BLaER1 treated with 17β-estradiol and CSF1 and Interleukin-3, amounts not matched to agents 10 nM and 100 nM (cell line): Measurements from ENCODE around the gene FOXI3.

Experiments used
- H3K27ac ChIP-seq, 11 experiments: shearing (Covaris generic); formaldehyde crosslinking; 2 replicates each; pipeline ENCODE4 v1.8.1; 2022
- H3K27me3 ChIP-seq, 11 experiments: shearing (Covaris generic); formaldehyde crosslinking; 2 replicates each; pipeline ENCODE4 v1.8.1; 2022
- H3K36me3 ChIP-seq, 11 experiments: shearing (Covaris generic); formaldehyde crosslinking; 2 replicates each; pipeline ENCODE4 v1.8.1; 2022
- H3K4me1 ChIP-seq, 10 experiments: shearing (Covaris generic); formaldehyde crosslinking; 2 replicates each; pipeline ENCODE4 v1.8.1; 2022
- H3K4me2 ChIP-seq, 11 experiments: shearing (Covaris generic); formaldehyde crosslinking; 2 replicates each; pipeline ENCODE4 v1.8.1; 2022
- H3K4me3 ChIP-seq, 10 experiments: shearing (Covaris generic); formaldehyde crosslinking; 2 replicates each; pipeline ENCODE4 v1.8.1; 2022
- H3K9ac ChIP-seq, 11 experiments: shearing (Covaris generic); formaldehyde crosslinking; 2 replicates each; pipeline ENCODE4 v1.8.1; 2022
- H3K9me3 ChIP-seq, 11 experiments: shearing (Covaris generic); formaldehyde crosslinking; replicated peaks in 1 of 11; 2 replicates each; pipeline ENCODE4 v1.8.1; 2022
- H4K20me1 ChIP-seq, 11 experiments: shearing (Covaris generic); formaldehyde crosslinking; 2 replicates each; pipeline ENCODE4 v1.8.1; 2022
- Cebpa-rat ChIP-seq, 11 experiments: shearing (Covaris generic); IDR thresholded peaks; 2 replicates each; pipeline ENCODE4 v1.8.1; 2022

Gene FOXI3

GRCh38 chr2:88471083-88471942 lies 18.8 kb upstream of the FOXI3 start:
- H3K36me3 ChIP-seq: no peaks in the 10 kb centered on the region
- no peaks in the 10 kb centered on the region; a peak in 1 of 22 replicates for H3K9me3 ChIP-seq
- no peak overlapping the region for H3K9ac ChIP-seq
- TF ChIP-seq Cebpa-rat (IDR thresholded peaks at IDR 0.05): no peak
- H3K4me3 ChIP-seq: no peak overlapping the region
- no peaks in the 10 kb centered on the region for H3K27me3 ChIP-seq
- no peak overlapping the region for H3K4me2 ChIP-seq
- H3K4me1 ChIP-seq: no peaks in the 10 kb centered on the region
- H3K27ac ChIP-seq: no peak overlapping the region
- H4K20me1 ChIP-seq: no peaks in the 10 kb centered on the region

- H3K27me3 ChIP-seq: no peaks in the 10 kb centered on the region
Measured at GRCh38 chr2:88469202-88470114, 17.0 kb upstream of the FOXI3 start.

GRCh38 chr2:88464153-88464552 lies 11.7 kb upstream of the FOXI3 start:
- H3K4me3 ChIP-seq: no peak overlapping the region
- no peak overlapping the region for H3K9ac ChIP-seq
- TF ChIP-seq Cebpa-rat (IDR thresholded peaks at IDR 0.05): no peak
- no peaks in the 10 kb centered on the region for H3K4me1 ChIP-seq
- no peak overlapping the region for H3K27ac ChIP-seq
- no peaks in the 10 kb centered on the region for H4K20me1 ChIP-seq
- no peaks in the 10 kb centered on the region; a peak in 1 of 22 replicates for H3K9me3 ChIP-seq
- no peak overlapping the region for H3K4me2 ChIP-seq
- no peaks in the 10 kb centered on the region for H3K36me3 ChIP-seq
- H3K27me3 ChIP-seq: no peaks in the 10 kb centered on the region

More at GRCh38 chr2:88469202-88470114, 17.0 kb upstream of the FOXI3 start:
- H3K4me2 ChIP-seq: no peak overlapping the region
- H3K9me3 ChIP-seq: no peaks in the 10 kb centered on the region; a peak in 1 of 22 replicates
- H3K4me1 ChIP-seq: no peaks in the 10 kb centered on the region
- no peak for TF ChIP-seq Cebpa-rat (IDR thresholded peaks at IDR 0.05)
- H4K20me1 ChIP-seq: no peaks in the 10 kb centered on the region
- no peak overlapping the region for H3K4me3 ChIP-seq
- H3K27ac ChIP-seq: no peak overlapping the region
- H3K36me3 ChIP-seq: no peaks in the 10 kb centered on the region
- no peak overlapping the region for H3K9ac ChIP-seq

- H3K4me3 ChIP-seq: no peak overlapping the region
- TF ChIP-seq Cebpa-rat (IDR thresholded peaks at IDR 0.05): no peak
- no peaks in the 10 kb centered on the region for H3K4me1 ChIP-seq
- peaks cover 17 to 25% (median 20%) of the 10 kb centered on the region in 11 experiments for H3K27me3 ChIP-seq
- H3K9me3 ChIP-seq: no peaks in the 10 kb centered on the region
- no peaks in the 10 kb centered on the region for H3K36me3 ChIP-seq
- H3K27ac ChIP-seq: no peak overlapping the region
- no peak overlapping the region for H3K4me2 ChIP-seq
- peaks cover 0 to 9% (median 0%) of the 10 kb centered on the region in 11 experiments; a peak in 6 of 22 replicates for H4K20me1 ChIP-seq
- no peak overlapping the region for H3K9ac ChIP-seq
Measured at GRCh38 chr2:88458633-88459032, 6.1 kb upstream of the FOXI3 start.

GRCh38 chr2:88452980-88453582 lies 588 bp upstream of the FOXI3 start:
- Histone ChIP-seq H3K4me2 (peak overlapping the region; percentile 8 to 94 (median 72); a peak in 20 of 22 replicates), H3K4me1 (peaks cover 0 to 10% (median 4%) of the 10 kb centered on the region in 10 experiments; a peak in 7 of 20 replicates)

GRCh38 chr2:88451811-88452564 lies 505 bp downstream of the FOXI3 start:
- Histone ChIP-seq H3K4me2 (peak overlapping the region; percentile 53 to 94 (median 72); a peak in 21 of 22 replicates), H3K4me1 (peaks cover 0 to 10% (median 4%) of the 10 kb centered on the region in 10 experiments; a peak in 7 of 20 replicates), H3K27ac (no peak overlapping the region), H3K9ac (0 out of 22 replicates have a peak overlapping the region, but pooled peaks of 1 of the 11 experiments have one; percentile 32), H3K4me3 (peak overlapping the region in 9 of 10 experiments; percentile 8 to 64 (median 50); a peak in 15 of 20 replicates), H3K36me3 (no peaks in the 10 kb centered on the region), H3K9me3 (peaks cover 0 to 10% (median 0%) of the 10 kb centered on the region in 11 experiments; a peak in 1 of 22 replicates), H4K20me1 (peaks cover 0 to 47% (median 21%) of the 10 kb centered on the region in 11 experiments; a peak in 14 of 22 replicates), H3K27me3 (peaks cover 72 to 88% (median 79%) of the 10 kb centered on the region in 11 experiments)
- no peak for TF ChIP-seq Cebpa-rat (IDR thresholded peaks at IDR 0.05)

More at GRCh38 chr2:88452980-88453582, 588 bp upstream of the FOXI3 start:
- no peak for TF ChIP-seq Cebpa-rat (IDR thresholded peaks at IDR 0.05)
- H3K27me3 ChIP-seq: peaks cover 72 to 80% (median 76%) of the 10 kb centered on the region in 11 experiments
- H3K9ac ChIP-seq: no peak overlapping the region
- H4K20me1 ChIP-seq: peaks cover 0 to 47% (median 21%) of the 10 kb centered on the region in 11 experiments; a peak in 14 of 22 replicates
- H3K9me3 ChIP-seq: peaks cover 0 to 10% (median 0%) of the 10 kb centered on the region in 11 experiments; a peak in 1 of 22 replicates
- H3K36me3 ChIP-seq: no peaks in the 10 kb centered on the region
- no peak overlapping the region for H3K27ac ChIP-seq
- peak overlapping the region in 8 of 10 experiments; percentile 8 to 64 (median 48); a peak in 11 of 20 replicates for H3K4me3 ChIP-seq

GRCh38 chr2:88450925-88451810 lies 1.3 kb downstream of the FOXI3 start:
- Histone ChIP-seq H3K36me3 (no peaks in the 10 kb centered on the region), H3K4me1 (peaks cover 0 to 10% (median 4%) of the 10 kb centered on the region in 10 experiments; a peak in 7 of 20 replicates), H3K4me3 (no peak overlapping the region), H3K27ac (no peak overlapping the region), H3K27me3 (peaks cover 72 to 85% (median 79%) of the 10 kb centered on the region in 11 experiments), H3K9me3 (peaks cover 0 to 10% (median 0%) of the 10 kb centered on the region in 11 experiments; a peak in 1 of 22 replicates), H4K20me1 (peaks cover 0 to 47% (median 21%) of the 10 kb centered on the region in 11 experiments; a peak in 14 of 22 replicates), H3K4me2 (peak overlapping the region in 1 of 11 experiments; percentile 94; a peak in 2 of 22 replicates), H3K9ac (no peak overlapping the region)
- no peak for TF ChIP-seq Cebpa-rat (IDR thresholded peaks at IDR 0.05)
